Germinal center (tissue), 1 donor: Measurements from ENCODE around the gene HOMER3.

Experiments used
- DNase-seq: peaks from one replicate; pipeline ENCODE4 v3.0.0; 2012; ENCODE audit warnings: mixed read lengths, low spot score

The HOMER3 gene

DNA sequence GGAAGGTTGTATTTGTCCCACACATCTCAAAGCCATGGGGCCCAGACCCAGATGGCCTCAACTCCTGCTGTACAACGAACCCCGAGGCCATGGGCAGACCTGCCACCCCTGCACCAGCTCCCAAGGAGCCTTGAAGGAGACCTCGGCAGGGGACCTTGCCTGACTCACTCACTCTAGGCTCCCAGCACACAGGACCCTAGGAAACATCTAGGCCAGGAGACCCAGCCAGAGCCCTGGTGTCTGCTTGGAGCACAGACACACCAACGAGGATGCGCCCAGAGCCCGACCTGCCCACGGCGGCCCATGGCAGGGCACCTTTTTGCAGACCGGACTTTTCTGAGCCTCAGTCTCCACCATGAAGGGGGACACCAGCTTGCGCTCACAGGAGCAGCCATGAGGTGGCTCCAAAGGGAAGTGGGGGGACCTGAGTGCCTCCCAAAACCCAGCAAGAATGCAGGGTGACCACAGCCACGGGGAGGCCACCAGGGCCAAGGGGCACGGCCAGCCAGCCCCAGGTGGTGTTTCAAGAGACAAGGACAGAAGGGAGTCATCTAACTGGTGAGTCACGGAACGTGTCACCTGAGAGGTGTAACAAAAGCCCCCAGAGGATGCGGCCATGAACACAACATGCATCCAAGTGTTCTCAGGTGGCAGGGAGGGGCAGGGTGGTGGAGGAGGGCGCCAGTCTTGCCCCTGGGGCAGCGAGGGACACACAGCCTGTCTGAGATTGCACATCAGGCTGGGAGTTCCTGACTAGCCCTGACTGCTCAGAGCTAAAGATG is 40.1 kb downstream of the HOMER3 start:
- no peak for DNase-seq

DNA sequence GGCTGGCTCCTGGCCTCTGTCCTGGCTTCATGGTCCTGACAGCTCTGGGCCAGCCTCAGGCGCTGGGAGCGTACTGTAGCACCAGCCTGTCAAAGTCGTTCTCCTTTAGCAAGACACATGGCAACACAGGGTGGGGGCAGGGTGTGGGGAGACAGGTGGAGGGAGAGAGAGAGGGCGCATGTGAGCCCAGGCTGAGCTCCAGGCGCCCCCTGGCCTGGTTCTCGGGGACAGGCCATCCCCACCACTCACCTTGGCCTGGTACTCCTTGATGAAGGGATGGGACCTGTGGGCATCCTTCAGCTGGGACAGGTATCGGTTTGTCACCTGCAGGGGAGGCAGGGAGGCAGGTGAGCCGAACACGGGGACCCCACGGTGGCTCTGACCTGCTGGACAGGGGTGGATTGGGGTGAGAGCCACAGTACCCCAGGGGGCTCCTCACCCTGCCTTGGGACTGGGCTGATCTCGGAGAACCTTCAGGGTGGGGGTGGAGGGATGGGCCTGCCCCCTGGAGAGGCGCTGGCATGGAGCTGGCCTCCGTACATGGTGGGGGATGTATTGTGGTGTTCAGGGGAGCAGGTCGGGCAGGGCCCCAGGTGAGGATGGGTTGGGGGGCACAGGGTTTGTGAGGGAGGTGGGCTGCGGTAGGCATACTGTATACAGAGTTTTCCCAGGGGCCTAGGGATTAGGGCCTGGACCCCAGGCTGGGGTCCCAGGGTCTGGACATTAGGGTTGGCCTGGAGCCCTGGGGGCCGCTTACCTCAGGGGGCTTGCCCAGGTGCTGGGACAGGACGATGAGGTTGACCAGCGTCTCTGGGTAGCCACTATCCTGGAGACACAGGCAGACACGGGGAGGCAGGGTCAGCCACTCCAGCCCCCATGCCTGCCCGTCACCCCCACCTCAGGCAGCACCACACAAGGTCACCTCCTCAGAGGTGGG is 41.1 kb downstream of the HOMER3 start:
- no peak for DNase-seq

DNA sequence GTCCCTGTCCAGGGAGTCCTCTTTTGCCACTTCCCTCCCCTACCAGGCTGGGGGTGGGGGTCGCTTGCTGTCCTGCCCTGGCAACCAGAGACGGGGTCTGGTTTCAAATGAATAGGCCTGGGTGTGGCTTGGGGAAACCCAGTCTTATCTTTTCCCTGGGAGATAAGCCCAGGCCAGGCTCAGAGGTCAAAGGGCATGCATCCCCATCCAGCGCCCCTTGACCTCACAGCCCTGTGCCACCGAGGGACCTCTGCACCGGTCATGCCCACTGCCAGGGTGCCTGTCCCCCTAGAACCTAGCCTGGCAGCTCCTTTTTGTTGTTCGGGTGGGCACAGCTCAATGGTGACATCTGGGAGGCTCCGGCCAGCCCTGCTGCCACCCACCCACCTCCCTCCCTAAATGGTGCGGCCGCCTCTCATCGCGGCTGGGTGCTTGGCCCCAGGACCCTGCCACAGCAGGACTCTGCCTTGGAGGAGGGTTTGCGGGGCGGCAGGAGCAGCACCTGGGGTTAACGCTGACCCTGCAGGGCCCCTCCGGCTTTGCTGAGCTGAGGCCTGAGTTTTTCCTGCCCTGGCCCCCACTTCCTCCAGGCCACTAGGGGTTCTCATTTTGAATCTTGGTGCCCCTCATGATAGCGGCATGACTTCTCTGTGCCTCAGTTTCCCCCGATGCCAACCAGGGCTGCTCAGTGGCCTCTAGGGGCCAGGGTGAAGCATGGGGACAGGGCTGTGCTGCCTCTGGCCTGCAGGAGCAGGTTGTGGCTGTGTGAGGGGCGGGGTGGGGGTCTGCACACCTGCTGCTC is 42.2 kb downstream of the HOMER3 start:
- no peak for DNase-seq

DNA sequence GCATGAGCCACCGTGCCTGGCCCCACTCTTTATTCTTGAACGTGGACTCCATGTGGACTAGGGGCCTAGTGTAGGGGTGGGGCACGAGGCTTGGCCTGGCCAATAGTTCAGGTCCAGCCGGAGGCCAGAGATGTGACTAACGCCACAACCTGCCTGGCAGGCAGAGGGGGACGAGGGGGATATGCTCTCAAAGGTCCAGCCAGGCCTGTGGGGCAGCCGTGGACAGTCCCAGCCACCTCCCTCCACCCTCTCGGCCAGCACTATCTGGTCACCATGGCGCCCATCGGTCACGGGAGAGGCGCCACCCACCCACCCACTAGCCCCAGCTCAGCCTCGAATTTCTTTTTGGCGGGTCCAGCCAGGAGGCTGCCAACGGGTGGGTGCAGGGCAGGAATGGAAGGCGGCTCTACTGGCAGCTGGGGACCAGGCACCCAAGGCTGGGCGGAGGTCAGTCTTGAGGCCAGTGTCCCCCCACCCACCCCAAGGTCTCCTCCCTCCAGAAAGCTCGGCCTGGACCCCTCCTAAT is 42.9 kb downstream of the HOMER3 start:
- DNase-seq: no peak

DNA sequence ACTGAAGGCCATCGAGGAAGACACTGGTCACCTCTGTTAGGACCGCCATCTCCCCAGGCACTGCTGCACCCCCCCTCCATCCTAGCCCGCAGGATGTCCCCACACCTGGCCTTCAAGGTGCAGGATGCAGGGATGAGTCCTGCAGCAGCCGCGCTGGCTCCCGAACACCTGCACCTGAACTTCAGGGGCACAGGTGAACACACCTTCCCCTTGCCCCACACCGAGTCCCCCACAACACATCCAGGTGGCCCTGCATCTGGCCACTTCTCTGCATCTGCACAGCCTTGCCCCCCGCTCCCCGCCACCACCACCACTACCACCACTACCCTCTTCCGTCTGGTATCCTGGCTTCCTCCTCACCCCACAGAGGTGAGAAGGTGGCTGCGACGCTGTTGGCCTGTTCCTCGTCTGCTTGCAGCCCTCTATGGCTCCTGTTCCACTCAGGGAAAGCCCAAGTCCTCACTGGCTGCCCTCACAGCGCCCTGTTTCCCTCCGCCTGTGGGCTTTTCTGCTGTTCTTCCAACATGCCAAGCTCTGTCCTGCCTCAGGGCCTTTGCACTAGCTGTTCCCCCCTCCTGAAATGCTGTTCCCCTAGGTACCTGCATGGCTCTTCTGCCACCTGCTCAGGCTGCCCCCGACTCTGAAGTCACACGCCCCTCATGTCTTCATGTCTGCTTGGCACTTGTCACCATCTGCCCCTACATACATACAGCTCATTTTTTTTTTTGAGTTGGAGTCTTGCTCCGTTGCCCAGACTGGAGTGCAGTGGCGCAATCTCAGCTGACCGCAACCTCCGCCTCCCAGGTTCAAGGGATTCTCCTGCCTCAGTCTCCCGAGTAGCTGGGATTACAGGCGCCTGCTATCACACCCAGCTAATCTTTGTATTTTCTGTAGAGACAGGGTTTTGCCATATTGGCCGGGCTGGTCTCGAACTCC is 43.7 kb downstream of the HOMER3 start:
- DNase-seq: no peak

DNA sequence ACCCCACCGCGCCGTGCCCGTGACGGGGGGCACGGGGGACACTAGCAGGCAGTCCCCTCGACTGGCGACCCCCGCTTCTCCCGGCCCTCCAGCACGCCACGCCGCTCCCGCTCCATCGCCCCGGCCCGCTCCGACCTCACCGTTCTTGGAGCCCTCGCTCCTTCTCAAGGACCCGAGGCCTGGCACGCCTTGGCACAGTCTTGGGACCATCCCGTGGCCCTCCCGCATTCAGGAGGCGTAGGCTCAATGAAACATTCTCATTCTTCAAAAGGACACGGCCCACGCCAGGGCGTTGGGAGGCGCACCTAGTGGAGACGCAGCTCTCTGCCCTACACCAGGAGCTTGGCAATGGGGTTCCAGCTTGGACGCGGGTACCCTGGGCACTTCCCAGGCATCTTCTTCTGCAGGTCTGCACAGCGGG is 44.6 kb downstream of the HOMER3 start:
- peak; percentile 28 for DNase-seq

DNA sequence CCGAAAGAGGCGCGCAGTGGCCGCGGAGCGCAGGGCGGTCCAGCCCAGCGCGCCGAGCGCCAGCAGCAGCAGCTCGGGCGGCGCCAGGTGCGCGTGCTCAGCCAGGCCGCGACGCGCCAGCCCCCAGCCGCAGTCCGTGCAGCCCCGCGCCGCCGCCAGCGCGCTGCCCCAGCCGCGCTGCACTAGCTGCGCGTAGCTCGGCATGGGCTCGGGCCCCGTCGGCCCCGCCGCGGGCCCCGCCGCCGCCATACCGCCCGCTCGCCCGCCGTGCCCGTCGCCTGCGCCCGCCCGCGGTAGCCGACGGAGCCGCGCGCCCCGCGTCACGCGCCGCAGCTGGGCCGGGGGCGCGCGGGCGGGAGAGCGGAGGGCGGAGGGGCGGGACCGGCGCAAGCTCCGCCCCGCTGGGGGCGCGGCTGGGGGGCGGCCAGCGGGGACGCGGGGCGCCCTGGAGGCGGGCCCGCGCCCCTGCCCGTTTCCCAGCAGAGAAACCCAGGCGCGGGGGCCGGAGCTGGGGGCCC is 45.1 kb downstream of the HOMER3 start, which contains the start of gene CERS1:
TSS of gene CERS1 (minus strand) at position 335 of the 518 bp plus-strand sequence. CDS start at position 249, 86 bp downstream.
- peak; percentile 61 for DNase-seq

DNA sequence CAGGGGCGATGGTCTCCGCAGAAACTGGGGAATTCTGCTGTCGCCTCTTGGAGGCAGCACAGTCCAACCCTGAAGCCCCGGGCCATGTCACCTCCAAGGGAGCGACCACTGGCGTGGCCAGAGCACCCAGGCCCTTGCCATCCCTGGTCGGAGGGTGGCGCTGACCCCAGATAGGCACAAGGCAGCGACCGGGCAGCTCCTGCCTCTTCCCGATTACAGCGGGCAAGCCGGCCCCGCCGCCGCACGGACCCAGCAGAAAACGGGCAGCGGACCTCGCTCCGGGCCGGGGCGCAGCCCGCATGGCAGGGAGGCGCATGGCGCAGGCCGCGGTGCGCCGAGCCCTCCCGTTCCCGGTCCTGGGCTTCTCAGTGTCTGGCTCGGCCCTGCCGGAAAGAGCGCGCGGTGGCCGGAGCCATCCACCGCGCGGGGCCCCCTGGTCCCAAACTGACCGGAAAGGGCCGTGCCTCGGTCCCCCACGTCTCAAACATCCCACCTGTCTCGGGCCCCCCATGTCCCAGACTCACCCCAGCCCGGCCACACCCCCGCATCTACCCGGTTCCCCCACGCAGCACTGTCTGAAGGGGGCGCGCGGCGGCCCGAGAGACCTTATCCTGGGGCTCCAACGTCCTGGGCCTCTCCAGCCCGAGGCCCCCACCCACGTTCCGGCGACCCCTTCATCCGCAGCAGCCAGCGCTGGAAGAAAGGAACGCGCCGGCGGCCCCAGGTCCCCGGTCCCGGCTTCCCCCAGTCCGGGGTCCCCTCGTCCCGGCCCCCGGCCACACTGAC is 45.8 kb downstream of the HOMER3 start:
- peak; percentile 35 for DNase-seq

DNA sequence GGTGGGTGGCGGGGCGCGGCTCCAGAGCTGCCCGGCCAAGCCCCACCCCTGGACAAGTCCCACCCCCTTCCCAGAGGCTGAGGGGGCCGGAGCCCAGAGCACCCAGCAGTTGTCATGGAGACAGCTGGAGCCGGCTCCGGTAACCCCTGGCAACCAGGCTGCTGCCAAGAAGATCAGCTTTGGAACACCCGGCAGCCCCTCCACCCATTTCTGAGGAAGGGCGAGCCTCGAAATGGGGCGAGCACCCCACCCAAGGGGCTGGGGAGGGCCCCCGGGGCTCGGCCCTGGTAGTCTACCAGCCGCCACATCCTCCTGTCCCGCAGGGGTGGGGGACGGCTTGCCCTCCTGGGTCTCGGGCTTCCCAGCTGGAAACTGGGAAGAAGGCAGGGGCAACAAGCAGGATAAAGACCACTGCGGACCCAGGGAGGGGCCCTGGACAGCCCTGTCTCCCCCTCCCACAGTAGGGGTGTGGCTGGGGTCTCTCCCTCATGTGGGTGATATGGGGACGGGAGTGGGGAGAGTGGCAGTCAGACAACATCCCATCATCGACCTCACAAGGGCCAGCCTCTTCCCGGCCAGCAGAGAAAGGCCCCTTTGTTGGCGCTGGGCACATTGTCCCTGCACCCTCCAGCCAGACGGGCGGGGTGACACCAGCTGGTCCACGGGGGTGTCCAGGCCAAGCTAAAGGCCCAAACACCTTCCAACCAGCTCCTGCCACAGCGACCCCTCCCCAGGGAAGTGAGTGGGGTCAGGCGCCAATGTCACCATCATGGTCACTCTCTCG is 46.6 kb downstream of the HOMER3 start:
- DNase-seq: no peak

DNA sequence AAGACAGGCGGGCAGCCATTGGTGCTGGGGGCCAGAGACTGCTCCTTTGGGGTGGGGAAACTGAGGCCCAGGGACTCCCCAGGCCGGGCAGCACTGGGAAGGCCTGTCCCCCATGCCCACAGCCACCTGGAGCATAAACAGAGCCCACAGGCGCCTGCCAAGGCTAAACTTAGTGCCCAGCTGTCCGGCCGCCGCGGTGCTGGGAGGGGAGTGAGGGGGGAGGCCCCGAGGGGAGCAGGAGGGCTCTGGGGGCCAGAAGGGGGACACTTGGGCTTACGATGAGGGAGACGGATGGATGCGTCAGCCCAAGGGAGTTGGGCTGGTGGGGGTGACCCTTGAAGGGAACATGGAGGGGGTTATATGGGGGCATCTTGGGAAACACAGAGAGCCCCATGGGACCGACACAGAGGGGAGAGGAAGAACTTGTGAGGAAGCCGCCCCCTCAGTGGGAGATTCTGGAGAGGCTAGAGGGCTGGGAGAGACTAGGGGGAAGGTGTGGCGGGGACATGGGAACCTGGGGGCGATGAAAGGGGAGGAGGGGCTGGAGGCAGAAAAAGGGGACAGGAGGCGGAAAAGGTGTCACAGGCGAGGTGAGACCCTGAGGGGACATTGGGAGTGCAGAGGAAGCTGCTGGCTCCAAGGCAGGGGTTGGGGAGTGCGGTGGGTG is 47.3 kb downstream of the HOMER3 start:
- no peak for DNase-seq

DNA sequence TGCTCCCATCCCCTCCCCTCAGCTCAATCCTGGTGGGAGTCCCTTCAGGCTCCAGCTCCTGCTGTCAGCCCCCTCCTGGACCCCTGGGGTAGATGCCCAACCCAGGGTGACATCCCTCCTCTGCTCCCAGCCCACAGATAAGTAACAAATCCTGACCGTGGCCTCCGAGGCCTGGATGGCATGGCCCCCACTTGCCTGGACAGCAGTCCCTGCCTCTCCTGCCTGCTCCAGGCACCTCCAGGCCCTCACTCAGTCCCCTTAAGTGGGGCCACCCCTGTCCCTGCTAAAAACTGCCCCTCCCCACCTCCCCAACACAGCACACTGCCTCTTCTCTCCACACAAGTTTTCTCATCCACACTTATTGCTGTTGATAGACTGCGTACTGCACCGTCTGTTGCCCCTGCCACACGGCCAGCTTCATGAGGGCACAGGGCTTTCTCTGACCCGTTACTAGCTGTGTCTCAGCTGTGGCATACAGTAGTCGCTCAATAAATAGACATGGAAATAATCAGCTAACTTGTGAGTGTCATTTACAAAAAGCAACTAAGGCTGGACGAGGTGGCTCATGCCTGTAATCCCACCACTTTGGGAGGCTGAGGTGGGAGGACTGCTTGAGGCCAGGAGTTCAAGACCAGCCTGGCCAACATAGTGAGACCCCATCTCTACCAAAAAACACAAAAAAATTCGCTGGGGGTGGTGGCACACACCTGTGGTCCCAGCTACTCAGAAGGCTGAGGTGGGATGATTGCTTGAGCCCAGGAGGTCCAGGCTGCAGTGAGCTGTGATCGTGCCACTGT is 50.9 kb downstream of the HOMER3 start:
- no peak for DNase-seq

DNA sequence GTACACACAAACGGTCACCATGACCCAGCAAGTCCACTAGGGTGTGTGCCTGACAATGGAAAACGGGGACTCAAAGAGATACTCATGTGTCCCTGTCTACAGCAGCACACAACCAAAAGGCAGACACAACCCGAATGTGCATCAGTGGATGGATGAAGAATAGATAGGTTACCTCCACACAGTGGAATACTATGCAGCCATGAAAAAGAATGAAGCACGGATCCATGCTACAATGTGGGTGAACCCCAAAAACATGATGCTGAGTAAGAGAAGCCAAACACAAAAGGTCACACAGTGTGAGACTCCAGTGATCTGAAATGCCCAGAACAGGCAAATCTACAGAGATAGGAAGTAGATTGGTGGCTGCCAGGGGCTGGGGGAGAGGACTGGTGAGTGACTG is 54.0 kb downstream of the HOMER3 start:
- no peak for DNase-seq

DNA sequence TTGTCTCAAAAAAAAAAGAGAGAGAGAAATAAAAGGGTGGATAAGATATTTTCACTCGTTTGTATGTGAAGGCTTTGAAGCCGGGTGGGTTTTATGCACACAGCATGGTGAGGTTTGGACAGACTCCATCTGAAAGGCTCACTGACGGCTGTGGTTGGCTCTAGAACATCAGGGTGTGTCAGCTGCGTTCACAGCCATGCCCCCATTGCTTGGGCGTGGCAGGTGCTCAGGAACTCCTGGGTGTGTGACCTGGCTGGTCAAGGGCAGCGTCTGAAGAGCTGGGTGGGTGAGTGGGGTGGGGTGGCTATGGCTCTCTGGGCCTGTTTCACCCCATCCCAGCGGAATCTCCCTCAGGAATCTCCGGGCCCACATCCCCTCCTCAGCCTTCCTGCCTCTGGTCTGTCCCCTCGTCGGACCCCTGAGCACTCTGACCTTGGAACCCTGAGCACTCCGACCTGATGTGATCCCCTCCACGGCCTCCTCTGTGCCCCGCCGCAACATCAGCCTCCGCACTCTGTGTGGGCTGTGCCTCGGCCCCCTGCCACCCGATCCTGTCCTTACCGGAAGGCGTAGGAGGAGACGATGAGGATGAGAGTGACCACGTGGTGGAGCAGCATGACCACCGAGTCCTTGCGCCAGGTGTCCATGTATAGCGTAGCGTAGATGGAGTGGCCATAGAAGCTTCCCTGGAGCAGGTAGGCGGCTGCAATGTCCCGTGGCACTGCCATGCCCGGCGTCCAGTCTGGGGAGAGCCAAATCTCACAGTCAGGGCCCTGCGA is 57.3 kb downstream of the HOMER3 start:
- DNase-seq: no peak

DNA sequence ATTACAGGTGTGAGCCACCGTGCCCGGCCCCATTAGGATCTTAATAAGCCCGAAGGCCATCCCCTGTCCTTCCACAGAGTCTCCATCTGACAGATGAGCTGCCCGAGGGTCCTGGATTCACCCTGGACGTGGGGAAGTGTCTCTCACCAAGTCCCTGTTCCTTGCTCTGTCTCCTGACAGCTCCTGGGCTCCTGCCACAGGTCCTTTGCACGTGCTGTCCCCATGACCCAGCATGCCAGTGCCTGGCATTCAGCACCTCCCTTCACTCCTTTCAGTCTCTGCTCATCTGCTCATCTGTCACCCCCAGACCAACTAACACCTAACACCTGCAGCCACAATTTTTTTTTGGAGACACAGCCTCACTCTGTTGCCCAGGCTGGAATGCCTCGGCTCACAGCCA is 59.5 kb downstream of the HOMER3 start:
- no peak for DNase-seq

DNA sequence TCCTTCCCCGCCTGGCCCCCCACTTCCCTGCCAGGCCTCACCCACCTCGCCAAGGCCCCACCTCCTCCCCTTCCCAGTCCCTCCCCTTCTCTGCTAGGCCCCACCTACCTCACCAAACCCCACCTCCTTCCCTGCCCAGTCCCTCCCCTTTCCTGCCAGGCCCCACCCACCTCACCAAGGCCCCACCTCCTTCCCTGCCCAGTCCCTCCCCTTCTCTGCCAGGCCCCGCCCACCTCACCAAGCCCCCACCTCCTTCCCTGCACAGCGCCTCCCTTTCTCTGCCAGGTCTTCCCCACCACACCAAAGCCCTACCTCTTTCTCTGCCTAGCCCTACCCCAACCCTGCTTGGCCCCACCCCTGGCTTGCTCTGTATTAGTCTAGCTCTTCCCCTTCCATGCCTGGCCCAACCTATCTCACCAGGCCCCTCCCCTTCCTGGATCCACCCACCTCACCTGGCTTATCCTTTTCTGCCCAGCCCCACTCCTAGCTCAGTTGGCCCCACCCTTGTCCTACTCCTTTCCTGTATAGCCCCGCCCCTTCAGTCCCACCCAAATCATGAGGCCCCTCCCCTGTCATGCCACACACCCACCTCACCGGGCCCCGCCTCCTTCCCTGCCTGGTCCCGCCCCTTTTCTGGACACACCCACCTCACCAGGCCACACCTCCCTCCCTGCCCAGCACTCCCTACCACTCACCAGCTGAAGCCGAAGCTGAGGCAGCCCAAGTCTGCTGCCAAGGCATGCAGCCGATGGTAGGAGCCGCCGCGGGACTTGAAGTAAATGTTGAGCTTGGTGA is 61.2 kb downstream of the HOMER3 start:
- peak; percentile 36 for DNase-seq
